Right ventricle myocardium inferior (tissue), 1 donor: Measurements from ENCODE around the gene OR2AG2. TPM values are rescaled to one million over a fixed set of nuclear protein-coding genes. Genes with fewer than 3 reads are reported as not detected.
A peak's percentile ranks its signal among the peaks of the same experiment; 100 is the strongest.
"Not testable (repeated sequence)": the region's sequence is repeated elsewhere in the genome, so short reads cannot be mapped to it uniquely, and the experiment has no call there.

Experiments used
- ATAC-seq: fragments of 200-7000 bp; cut with Tn5 transposase; one replicate; pipeline ENCODE4 v1.9.1; 2020; ENCODE audit warnings: mild to moderate bottlenecking, moderate library complexity
- DNase-seq: peaks from one replicate; pipeline ENCODE4 v3.0.0; 2021; ENCODE audit errors: missing footprints
- intact Hi-C: fragments of 100-400 bp; cut with DNase I; formaldehyde crosslinking; loops from one replicate; pipeline ENCODE4 v1.11.0; 2022
- long read RNA-seq: library from polyadenylated mRNA; unstranded; transcript quantifications from one replicate; pipeline ENCODE4 v2.0.0, GENCODE V29; 2021
- total RNA-seq: library from RNA; stranded (reverse); fragmentation: NEBNext Ultra II Directional; extraction: Animal tissue kit (Norgen Biotek cat#: 25700); gene quantifications from one replicate; pipeline ENCODE4 v1.2.1, GENCODE V29; 2021
- donor health status: DM: no; HTN: yes; CAD: no; lungs with severe emphysema.

The OR2AG2 gene
- total RNA-seq, result not detected
- long read RNA-seq, result 0 reads

GRCh38 chr11:6771926-6772893, at the start of gene OR2AG2:
Gene OR2AG2, minus strand, starts transcription at chr11:6771976. Its CDS starts 3,019 bp downstream, at chr11:6768957.
- intact Hi-C loops, result no loop called here
- ATAC-seq (no peak), DNase-seq (no peak)

DNA sequence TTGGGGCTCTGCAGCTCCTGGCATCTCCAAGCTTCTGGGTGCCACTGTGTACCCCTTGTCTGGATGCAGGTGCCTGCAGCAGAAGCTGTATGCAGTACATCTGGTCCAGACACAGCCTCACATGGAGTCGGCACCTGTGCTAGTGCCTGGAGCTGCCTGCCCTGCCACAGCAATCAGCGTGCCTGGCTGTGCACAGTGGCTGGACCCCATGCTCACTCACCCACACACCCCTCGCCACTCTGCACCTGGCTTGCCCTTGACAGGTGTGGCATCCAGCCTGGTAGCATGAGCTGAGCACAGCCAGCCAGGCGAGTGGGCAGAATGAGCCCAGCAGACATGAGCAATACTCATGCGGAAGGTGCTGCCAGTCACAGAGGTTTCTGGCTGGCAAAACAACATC, 47.2 kb upstream of the OR2AG2 start:
- no peak for DNase-seq
- no peak for ATAC-seq
- intact Hi-C loops, result no loop called here

- DNase-seq (no peak), ATAC-seq (no peak)
- intact Hi-C loops, result no loop called here
Measured at GRCh38 chr11:6817694-6818093, 45.9 kb upstream of the OR2AG2 start.

DNA sequence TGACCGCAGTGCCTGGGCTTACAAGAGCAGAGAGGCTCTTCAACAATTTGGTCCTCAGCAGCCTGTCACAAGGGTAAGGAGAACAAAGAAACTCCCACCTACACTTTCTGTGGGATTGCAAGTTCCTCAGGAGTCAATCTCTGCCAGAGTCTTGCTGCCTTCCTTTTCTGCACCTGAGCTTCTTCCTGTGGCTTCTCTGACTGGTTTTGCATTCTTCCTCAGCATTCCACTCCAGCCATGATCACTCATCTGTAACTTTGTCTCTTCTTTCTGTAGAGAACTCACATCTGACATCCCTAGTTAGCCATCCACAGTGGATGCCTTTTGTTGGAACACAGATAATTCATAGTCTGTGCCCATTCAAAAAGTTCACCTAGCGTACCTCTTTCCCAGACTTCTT, 41.9 kb upstream of the OR2AG2 start:
- no peak for DNase-seq
- intact Hi-C loops, result no loop called here
- no peak for ATAC-seq

DNA sequence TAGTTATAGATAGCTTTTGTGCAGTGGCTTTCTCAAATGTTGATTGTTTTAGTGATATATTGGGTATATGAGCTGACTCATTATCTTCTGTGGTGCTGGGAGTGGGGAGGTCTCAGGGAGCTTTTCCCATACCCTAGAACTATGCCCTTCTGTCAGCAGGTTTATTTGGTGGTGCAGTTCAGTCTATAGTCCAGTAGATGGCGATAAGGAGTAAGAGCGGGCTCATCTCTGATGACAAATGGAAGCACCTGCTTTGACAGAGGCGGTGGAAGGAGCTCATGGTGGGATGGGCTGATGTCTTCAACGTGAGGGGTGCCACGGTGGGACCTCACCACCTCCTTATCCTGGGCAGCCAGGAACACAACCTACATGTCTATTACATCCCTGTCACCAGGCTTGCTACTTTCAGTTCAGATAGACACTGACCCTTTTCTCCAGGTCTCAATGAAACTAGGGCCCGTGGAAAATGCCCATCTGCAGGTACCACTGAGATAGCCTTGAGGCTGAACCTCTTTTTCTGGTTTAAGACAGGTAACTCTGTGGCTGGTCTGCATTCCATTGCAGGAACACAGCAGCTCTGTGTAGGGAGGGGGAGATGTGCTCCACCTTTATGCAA, 40.7 kb upstream of the OR2AG2 start:
- DNase-seq (no peak), ATAC-seq (no peak)
- intact Hi-C loops, result no loop called here

DNA sequence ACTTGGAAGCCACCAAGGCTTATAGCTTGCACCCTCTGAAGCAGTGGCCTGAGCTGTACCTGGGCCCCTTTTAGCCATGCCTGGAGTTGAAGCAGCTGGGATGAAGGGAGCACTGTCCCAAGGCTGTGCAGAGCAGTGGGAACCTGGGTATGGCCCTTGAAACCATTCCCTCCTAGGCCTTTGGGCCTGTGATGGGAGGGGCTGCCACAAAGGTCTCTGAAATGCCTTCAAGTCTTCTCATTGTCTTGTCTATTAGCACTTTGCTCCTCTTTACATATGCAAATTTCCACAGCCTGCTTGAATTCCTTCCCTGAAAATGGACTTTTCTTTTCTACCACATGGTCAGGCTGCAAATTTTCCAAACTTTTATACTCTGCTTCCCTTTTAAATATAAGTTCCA, 29.3 kb upstream of the OR2AG2 start:
- ATAC-seq, DNase-seq, intact Hi-C loops: not testable (repeated sequence)

GRCh38 chr11:6799402-6799801, 27.6 kb upstream of the OR2AG2 start, which contains the start of gene OR6A2:
Gene OR6A2, minus strand, starts transcription at chr11:6799689. Its CDS starts 3,981 bp downstream, at chr11:6795708.
- ATAC-seq (no peak), DNase-seq (no peak)
- intact Hi-C loops, result no loop called here

GRCh38 chr11:6794639-6795038, 22.9 kb upstream of the OR2AG2 start:
- DNase-seq, result no peak
- intact Hi-C loops, result no loop called here
- ATAC-seq, result no peak

DNA sequence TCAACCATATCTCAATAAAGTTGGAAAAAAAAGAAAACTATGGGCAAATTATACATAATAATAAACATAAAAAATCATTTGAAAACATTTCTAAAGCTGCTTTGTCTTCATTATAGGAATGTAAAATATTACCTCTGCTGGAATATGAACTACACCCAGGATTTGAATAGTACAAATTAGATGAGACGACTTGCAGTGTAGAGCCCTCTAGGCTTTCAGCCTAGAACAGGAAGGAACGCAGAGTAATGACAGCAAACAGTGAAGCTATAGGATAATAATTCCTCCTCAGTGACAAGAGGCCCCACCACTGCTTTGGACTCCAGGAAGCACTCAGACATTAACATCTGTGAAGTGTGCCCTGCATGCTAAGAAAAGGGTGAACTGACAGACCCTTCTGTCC, 18.8 kb upstream of the OR2AG2 start:
- DNase-seq (no peak), ATAC-seq (no peak)
- intact Hi-C loops, result no loop called here

DNA sequence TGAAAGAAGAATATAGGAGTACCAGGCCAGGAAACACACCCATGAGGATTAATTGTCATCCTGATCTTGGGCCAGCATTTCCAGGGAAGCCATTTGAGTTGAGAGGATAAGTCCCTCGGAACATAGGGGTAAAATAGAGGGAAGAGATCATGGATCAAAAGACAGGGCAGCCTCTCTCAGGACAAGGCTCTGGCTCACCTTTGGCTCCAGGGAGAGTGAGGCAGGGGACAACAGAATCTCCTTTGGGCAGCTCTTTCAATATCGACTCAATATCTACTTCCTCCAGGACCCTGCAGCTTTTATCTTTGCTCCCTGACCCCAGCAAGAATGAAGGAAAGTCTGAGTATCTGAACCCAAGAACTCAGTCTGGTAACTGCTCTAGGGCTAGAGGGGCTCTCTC, 10.9 kb upstream of the OR2AG2 start, which contains the start of gene OR2AG1:
Gene OR2AG1, plus strand, starts transcription at position 301 of the 400 bp plus-strand sequence. CDS start 2,018 bp downstream, outside the sequence.
- DNase-seq (no peak), ATAC-seq (no peak)
- intact Hi-C loops, result no loop called here

- ATAC-seq (no peak), DNase-seq (no peak)
- intact Hi-C loops, result no loop called here
Measured at GRCh38 chr11:6780829-6781228, 9.1 kb upstream of the OR2AG2 start.

GRCh38 chr11:6778518-6778917, 6.7 kb upstream of the OR2AG2 start:
- DNase-seq (no peak), ATAC-seq (no peak)
- intact Hi-C loops, result no loop called here

DNA sequence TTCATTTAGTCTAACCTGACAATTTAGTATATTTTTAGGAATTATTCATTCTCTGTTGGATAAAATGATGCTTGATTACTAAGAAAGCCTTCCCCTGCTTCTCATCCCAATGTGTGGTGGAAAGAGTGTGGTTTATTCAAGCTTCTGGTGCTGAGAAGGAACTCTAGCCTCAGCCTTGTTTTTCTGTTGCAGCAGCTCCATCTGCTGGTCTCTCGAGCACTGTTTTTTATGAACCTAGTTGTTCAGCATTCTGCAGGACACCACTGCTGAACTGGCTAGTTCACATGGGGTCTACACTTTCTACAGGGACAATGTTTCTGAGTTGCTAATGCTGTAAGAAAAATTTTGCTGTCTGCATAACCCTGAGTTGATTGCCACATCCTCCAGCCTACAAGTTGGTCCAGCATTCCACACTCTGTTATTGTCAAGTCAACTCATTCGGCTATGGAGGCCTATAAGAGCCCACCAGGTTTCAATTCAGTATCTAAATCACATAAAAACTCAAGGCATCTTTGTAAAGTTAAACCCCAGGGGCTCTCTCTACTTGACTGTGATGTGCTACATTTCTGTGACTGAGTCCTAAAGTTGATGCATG, 14.3 kb downstream of the OR2AG2 start:
- DNase-seq, result no peak
- intact Hi-C loops, result loop anchor here (2.0 to 5.0 kb wide), 2 partner anchors 55 to 225 kb away; no protein-coding TSS in a partner anchor
- peak; percentile 60 for ATAC-seq

DNA sequence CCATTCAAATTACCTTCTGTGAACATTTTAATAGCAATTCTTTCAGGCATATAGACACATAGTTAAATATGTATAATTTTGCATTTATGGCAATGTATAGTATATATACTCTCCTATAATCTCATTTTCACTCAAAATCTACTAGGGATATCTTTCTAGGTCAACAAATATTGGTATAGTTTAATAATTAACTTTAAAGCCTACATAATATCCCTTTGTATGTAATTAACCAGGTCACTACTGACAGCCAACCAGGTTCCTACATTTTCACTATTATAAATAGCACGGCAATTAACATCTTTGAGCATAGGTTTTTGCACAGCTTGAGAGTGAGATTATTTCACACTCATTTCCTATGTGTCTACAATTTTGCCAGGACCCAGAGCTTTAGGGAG, 15.8 kb downstream of the OR2AG2 start:
- no peak for DNase-seq
- intact Hi-C loops, result loop anchor here (2.0 to 5.0 kb wide), 3 partner anchors 17 to 224 kb away; no protein-coding TSS in a partner anchor
- ATAC-seq, result no peak

GRCh38 chr11:6755303-6755952, 16.3 kb downstream of the OR2AG2 start:
- ATAC-seq, result no peak
- intact Hi-C loops, result loop anchor here (2.0 to 5.0 kb wide), 2 partner anchors 17 to 223 kb away; no protein-coding TSS in a partner anchor

DNA sequence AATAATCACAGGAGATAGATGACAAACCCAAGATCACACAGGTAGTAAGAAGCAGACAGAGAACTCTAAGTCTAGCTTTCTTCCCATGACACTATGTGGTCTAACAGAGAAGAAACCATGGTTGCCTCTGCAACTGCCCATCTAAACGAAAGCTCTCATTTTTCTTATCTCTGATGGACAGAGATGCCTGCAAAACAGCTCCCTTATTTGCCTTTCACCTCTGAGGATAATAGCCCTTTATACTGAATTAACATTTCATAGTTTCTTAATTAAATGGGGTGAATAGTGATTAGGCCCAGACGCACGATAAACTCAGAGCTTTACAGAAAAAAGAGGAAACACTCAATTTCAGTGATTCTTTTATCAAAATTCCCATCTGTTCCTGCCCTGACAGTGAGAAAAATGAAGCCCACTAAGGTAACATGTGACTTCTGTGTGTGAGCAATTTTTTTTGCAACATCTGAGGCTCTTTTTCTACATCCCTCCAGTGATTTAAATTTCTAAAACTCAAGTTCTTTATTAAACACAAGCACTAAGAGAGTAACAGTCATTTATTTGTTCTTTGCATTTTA, 24.6 kb downstream of the OR2AG2 start:
- intact Hi-C loops, result no loop called here

More at GRCh38 chr11:6755303-6755952, 16.3 kb downstream of the OR2AG2 start:
- DNase-seq, result no peak

GRCh38 chr11:6746626-6747025, 25.1 kb downstream of the OR2AG2 start:
- intact Hi-C loops, result no loop called here
- ATAC-seq, result no peak

More for the DNA sequence above, 24.6 kb downstream of the OR2AG2 start:
- no peak for DNase-seq
- no peak for ATAC-seq

GRCh38 chr11:6746086-6746618, 25.6 kb downstream of the OR2AG2 start:
- ATAC-seq, result no peak
- intact Hi-C loops, result no loop called here
- no peak for DNase-seq

More at GRCh38 chr11:6746626-6747025, 25.1 kb downstream of the OR2AG2 start:
- no peak for DNase-seq
